Panc1 (cell line): ENCODE results near the gene TMEM244. TPM values are rescaled to one million over a fixed set of nuclear protein-coding genes. Genes with fewer than 3 reads are reported as not detected.

Experiments
- ATAC-seq: fragments of 200-7000 bp; cut with Tn5 transposase; 2 replicates; pipeline ENCODE4 v1.9.1; 2020; ENCODE audit warnings: mild to moderate bottlenecking, moderate library complexity
- BruUV-seq: library from RNA; stranded (reverse); fragments of 400-500 nt; replicated peaks from 2 replicates; lab custom pipeline; 2021; lab: Mats Ljungman, UMichigan
- CTCF ChIA-PET: fragments of 300-600 bp; sonication (Branson Sonifier 250); formaldehyde crosslinking; loops from one replicate; lab custom pipeline; 2022; ENCODE audit warnings: antibody characterized with exemption; lab: Charles Lee
- POLR2A ChIA-PET: fragments of 300-600 bp; sonication (Branson Sonifier 250); formaldehyde crosslinking; loops from one replicate; lab custom pipeline; 2022; ENCODE audit warnings: antibody characterized with exemption; lab: Charles Lee
- DNase-seq: peaks from one replicate; pipeline ENCODE4 v3.0.0-alpha.2; 2010; ENCODE audit warnings: low read depth, low spot score
- H3K27ac ChIP-seq: 2 replicates; pipeline ENCODE4 v1.5.1; 2011; ENCODE audit warnings: mild to moderate bottlenecking, low read length, inconsistent platforms
- H3K27me3 ChIP-seq: fragments of 200-500 bp; sonication (Bioruptor generic); 2 replicates; pipeline ENCODE4 v1.6.0; 2014; ENCODE audit warnings: low read length, inconsistent platforms; ENCODE audit not compliant: control insufficient read depth, insufficient read depth
- H3K36me3 ChIP-seq: fragments of 200-500 bp; sonication (Bioruptor generic); 2 replicates; pipeline ENCODE4 v1.5.1; 2014; ENCODE audit warnings: inconsistent platforms, mild to moderate bottlenecking, low read length, moderate library complexity; ENCODE audit not compliant: control insufficient read depth, insufficient read depth
- H3K4me1 ChIP-seq: 2 replicates; pipeline ENCODE4 v1.5.1; 2011; ENCODE audit warnings: inconsistent platforms, mild to moderate bottlenecking, low read length, moderate library complexity; ENCODE audit not compliant: control insufficient read depth, insufficient read depth
- H3K4me3 ChIP-seq, 2 experiments: 2 replicates each; pipeline ENCODE4 v1.5.1; 2011 to 2012; ENCODE audit warnings: low read depth in 2 of 2, low read length in 2 of 2, mild to moderate bottlenecking in 2 of 2, inconsistent platforms in 1 of 2, moderate library complexity in 1 of 2
- H3K9me3 ChIP-seq: fragments of 200-500 bp; sonication (Bioruptor generic); 2 replicates; pipeline ENCODE4 v1.5.1; 2014; ENCODE audit warnings: low read depth, mild to moderate bottlenecking, inconsistent platforms, low read length, moderate library complexity; ENCODE audit not compliant: control insufficient read depth, insufficient read depth
- CTCF ChIP-seq: fragments of 450-650 bp; IDR thresholded peaks from 2 replicates; pipeline ENCODE4 v1.5.1; 2017; ENCODE audit warnings: mild to moderate bottlenecking
- POLR2AphosphoS5 ChIP-seq: IDR thresholded peaks from 2 replicates; pipeline ENCODE4 v1.6.1; 2012; ENCODE audit warnings: mild to moderate bottlenecking, low read depth, low read length, moderate library complexity
- SIN3A ChIP-seq: IDR thresholded peaks from 2 replicates; pipeline ENCODE4 v1.6.1; 2012; ENCODE audit warnings: low read depth, mild to moderate bottlenecking, low read length, moderate library complexity, borderline replicate concordance; ENCODE audit not compliant: insufficient read depth
- TCF7L2 ChIP-seq: IDR thresholded peaks from 2 replicates; pipeline ENCODE4 v1.6.1; 2011; ENCODE audit warnings: mild to moderate bottlenecking, low read depth, low read length, inconsistent platforms
- in situ Hi-C: cut with HindIII; loops from 2 replicates; pipeline ENCODE4 v1.10.0; 2016; ENCODE audit warnings: low sequenced_read_pairs, low pct_unique_long_range_greater_than_20kb
- intact Hi-C: fragments of 100-400 bp; cut with micrococcal nuclease; formaldehyde crosslinking; loops from one replicate; pipeline ENCODE4 v1.10.0; 2022; ENCODE audit not compliant: unreplicated experiment
- total RNA-seq: library from RNA; stranded (reverse); gene quantifications from one replicate; pipeline ENCODE4 v1.2.1, GENCODE V29; 2021; ENCODE audit not compliant: unreplicated experiment
- TF ChIP-seq, protein P1 (sequence below), 2 experiments: IDR thresholded peaks; 2 replicates each; pipeline ENCODE4 v1.6.1; 2011 to 2012; ENCODE audit warnings: low read depth in 2 of 2, control low read depth in 1 of 2, low read length in 1 of 2, mild to moderate bottlenecking in 1 of 2, moderate library complexity in 1 of 2; ENCODE audit not compliant: insufficient read depth in 1 of 2

Gene TMEM244
- total RNA-seq, 1 experiment from 2014 or later: not detected

- ChIA-PET CTCF (no interaction called here), POLR2A (no interaction called here)
- H3K27me3 ChIP-seq: no peaks in the 10 kb centered on the region
- in situ Hi-C loops (no loop called here), intact Hi-C loops (no loop called here)
- DNase-seq (no peak), ATAC-seq (no peak)
- H3K27ac ChIP-seq: no peak overlapping the region
- TF ChIP-seq, protein P1, sequence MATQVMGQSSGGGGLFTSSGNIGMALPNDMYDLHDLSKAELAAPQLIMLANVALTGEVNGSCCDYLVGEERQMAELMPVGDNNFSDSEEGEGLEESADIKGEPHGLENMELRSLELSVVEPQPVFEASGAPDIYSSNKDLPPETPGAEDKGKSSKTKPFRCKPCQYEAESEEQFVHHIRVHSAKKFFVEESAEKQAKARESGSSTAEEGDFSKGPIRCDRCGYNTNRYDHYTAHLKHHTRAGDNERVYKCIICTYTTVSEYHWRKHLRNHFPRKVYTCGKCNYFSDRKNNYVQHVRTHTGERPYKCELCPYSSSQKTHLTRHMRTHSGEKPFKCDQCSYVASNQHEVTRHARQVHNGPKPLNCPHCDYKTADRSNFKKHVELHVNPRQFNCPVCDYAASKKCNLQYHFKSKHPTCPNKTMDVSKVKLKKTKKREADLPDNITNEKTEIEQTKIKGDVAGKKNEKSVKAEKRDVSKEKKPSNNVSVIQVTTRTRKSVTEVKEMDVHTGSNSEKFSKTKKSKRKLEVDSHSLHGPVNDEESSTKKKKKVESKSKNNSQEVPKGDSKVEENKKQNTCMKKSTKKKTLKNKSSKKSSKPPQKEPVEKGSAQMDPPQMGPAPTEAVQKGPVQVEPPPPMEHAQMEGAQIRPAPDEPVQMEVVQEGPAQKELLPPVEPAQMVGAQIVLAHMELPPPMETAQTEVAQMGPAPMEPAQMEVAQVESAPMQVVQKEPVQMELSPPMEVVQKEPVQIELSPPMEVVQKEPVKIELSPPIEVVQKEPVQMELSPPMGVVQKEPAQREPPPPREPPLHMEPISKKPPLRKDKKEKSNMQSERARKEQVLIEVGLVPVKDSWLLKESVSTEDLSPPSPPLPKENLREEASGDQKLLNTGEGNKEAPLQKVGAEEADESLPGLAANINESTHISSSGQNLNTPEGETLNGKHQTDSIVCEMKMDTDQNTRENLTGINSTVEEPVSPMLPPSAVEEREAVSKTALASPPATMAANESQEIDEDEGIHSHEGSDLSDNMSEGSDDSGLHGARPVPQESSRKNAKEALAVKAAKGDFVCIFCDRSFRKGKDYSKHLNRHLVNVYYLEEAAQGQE (IDR thresholded peaks at IDR 0.05; ENCODE audit: insufficient read depth in 1 of 2, low read depth in 2 of 2, low read length in 1 of 2): no peak
- TF ChIP-seq SIN3A: no peak
- no peaks in the 10 kb centered on the region for H3K9me3 ChIP-seq
- no peak overlapping the region for H3K4me3 ChIP-seq
- H3K4me1 ChIP-seq: no peaks in the 10 kb centered on the region
- H3K36me3 ChIP-seq: no peaks in the 10 kb centered on the region
- BruUV-seq: no TSS peak
These were observed 14.4 kb downstream of the TMEM244 start for GRCh38 chr6:129846761-129847160.

DNA sequence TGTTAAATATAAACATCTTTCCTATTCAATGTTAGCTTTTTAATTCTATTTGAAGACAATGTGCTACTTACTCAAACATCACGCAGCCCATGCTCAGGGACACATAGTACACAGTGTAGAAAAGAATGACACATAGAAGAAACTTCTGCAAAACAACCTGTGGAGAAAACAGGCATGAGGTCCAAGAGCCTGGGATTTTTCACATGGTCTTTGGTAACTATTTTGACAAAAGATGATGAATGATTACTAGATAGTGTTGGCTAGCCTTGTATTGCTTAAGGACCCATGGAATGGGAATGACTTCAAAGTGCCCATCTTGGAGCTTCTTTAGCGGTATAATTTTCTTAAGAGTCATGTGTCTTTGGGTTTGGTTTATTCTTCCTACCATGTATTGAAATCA lies 15.4 kb downstream of the TMEM244 start:
- Histone ChIP-seq H3K9me3 (no peaks in the 10 kb centered on the region), H3K27me3 (no peaks in the 10 kb centered on the region), H3K27ac (no peak overlapping the region), H3K36me3 (no peaks in the 10 kb centered on the region), H3K4me3 (no peak overlapping the region), H3K4me1 (no peaks in the 10 kb centered on the region)
- BruUV-seq: no TSS peak
- in situ Hi-C loops (no loop called here), intact Hi-C loops (no loop called here)
- POLR2A ChIA-PET: no interaction called here
- CTCF ChIA-PET: no interaction called here
- ATAC-seq: no peak
- TF ChIP-seq, protein P1 (IDR thresholded peaks at IDR 0.05; ENCODE audit: insufficient read depth in 1 of 2, low read depth in 2 of 2, low read length in 1 of 2): no peak
- TF ChIP-seq SIN3A: no peak
- no peak for TF ChIP-seq POLR2AphosphoS5
- no peak for TF ChIP-seq TCF7L2
- TF ChIP-seq CTCF: no peak
- no peak for DNase-seq
